HG02571 (cell line): ENCODE measurements around the gene PLAAT2.

ENCODE experiments used
- ATAC-seq: cut with Tn5 transposase; IDR thresholded peaks from one replicate; pipeline ENCODE4 v1.9.1; 2021; ENCODE audit warnings: mild to moderate bottlenecking, moderate library complexity; ENCODE audit not compliant: unreplicated experiment

PLAAT2 gene

GRCh38 chr11:63527667-63528066 lies 35.5 kb downstream of the PLAAT2 start:
- no peak for ATAC-seq

GRCh38 chr11:63523151-63523550 lies 40.0 kb downstream of the PLAAT2 start:
- ATAC-seq, result no peak

GRCh38 chr11:63521896-63522295 lies 41.3 kb downstream of the PLAAT2 start:
- ATAC-seq, result no peak

- ATAC-seq, result no peak
Observed at GRCh38 chr11:63520606-63521170, 42.5 kb downstream of the PLAAT2 start.

- no peak for ATAC-seq
Observed at GRCh38 chr11:63518548-63518947, 44.6 kb downstream of the PLAAT2 start.

- ATAC-seq, result no peak
Observed at GRCh38 chr11:63517156-63517555, 46.0 kb downstream of the PLAAT2 start.

GRCh38 chr11:63516109-63516508 lies 47.1 kb downstream of the PLAAT2 start:
- no peak for ATAC-seq

- ATAC-seq, result no peak
Observed at GRCh38 chr11:63512816-63513215, 50.4 kb downstream of the PLAAT2 start.

- no peak for ATAC-seq
Observed at GRCh38 chr11:63511048-63511748, 52.0 kb downstream of the PLAAT2 start.

- ATAC-seq, result no peak
Observed at GRCh38 chr11:63510360-63511047, 52.7 kb downstream of the PLAAT2 start.

- no peak for ATAC-seq
Observed at GRCh38 chr11:63508745-63509144, 54.4 kb downstream of the PLAAT2 start.

- no peak for ATAC-seq
Observed at GRCh38 chr11:63508009-63508408, 55.2 kb downstream of the PLAAT2 start.

GRCh38 chr11:63507511-63507910 lies 55.7 kb downstream of the PLAAT2 start:
- no peak for ATAC-seq

- ATAC-seq, result no peak
Observed at GRCh38 chr11:63506876-63507275, 56.3 kb downstream of the PLAAT2 start.

- no peak for ATAC-seq
Observed at GRCh38 chr11:63505857-63506528, 57.2 kb downstream of the PLAAT2 start, which contains the start of gene LGALS12. Gene LGALS12 (plus strand): TSS chr11:63506084. CDS start chr11:63506459, 375 bp downstream.

- ATAC-seq, result no peak
Observed at GRCh38 chr11:63504933-63505586, 58.1 kb downstream of the PLAAT2 start.

GRCh38 chr11:63504054-63504453 lies 59.1 kb downstream of the PLAAT2 start:
- no peak for ATAC-seq

GRCh38 chr11:63503492-63503891 lies 59.7 kb downstream of the PLAAT2 start:
- ATAC-seq, result no peak
